Measurements from ENCODE around the gene GPR107.

The GPR107 gene

GRCh38 chr9:130172858-130173665 lies 119.4 kb downstream of the GPR107 start:
- H3K4me3 ChIP-seq (ENCODE audit: low read depth, low read length): peak overlapping the region; percentile 62
- DNase-seq (ENCODE audit: low read depth): no peak

GRCh38 chr9:130173666-130173983 lies 119.9 kb downstream of the GPR107 start:
- DNase-seq (ENCODE audit: low read depth): no peak
- H3K4me3 ChIP-seq (ENCODE audit: low read depth, low read length): peak overlapping the region; percentile 62

GRCh38 chr9:130174025-130174424 lies 120.3 kb downstream of the GPR107 start:
- no peak for DNase-seq (ENCODE audit: low read depth)
- H3K4me3 ChIP-seq (ENCODE audit: low read depth, low read length): peak overlapping the region; percentile 62

- H3K4me3 ChIP-seq (ENCODE audit: low read depth, low read length): no peak overlapping the region
- no peak for DNase-seq (ENCODE audit: low read depth)
These were observed 121.2 kb downstream of the GPR107 start for GRCh38 chr9:130174920-130175321.

DNA sequence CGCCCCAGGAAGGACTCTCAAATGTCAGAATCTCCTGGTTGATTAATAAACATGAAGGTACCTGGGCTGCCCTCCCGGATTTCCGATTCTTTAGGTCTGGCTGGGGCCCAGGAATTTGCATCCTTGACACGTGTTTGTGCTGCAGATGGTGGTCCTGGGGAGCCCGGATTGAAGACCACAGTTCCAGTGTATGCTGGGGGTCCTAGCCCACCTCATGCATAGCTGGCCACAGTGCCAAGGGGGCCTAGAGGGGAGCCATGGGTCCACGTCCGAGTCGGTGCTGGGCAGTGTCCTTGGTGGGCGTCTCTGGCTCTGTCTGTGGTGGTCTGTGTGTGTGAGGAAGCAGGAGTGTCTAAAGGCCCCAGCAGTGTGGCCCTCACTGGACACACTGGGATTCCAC lies 121.6 kb downstream of the GPR107 start:
- no peak for DNase-seq (ENCODE audit: low read depth)
- no peak overlapping the region for H3K4me3 ChIP-seq (ENCODE audit: low read depth, low read length)

- DNase-seq (ENCODE audit: low read depth): no peak
- no peak overlapping the region for H3K4me3 ChIP-seq (ENCODE audit: low read depth, low read length)
These were observed 123.1 kb downstream of the GPR107 start for GRCh38 chr9:130176760-130177159.

DNA sequence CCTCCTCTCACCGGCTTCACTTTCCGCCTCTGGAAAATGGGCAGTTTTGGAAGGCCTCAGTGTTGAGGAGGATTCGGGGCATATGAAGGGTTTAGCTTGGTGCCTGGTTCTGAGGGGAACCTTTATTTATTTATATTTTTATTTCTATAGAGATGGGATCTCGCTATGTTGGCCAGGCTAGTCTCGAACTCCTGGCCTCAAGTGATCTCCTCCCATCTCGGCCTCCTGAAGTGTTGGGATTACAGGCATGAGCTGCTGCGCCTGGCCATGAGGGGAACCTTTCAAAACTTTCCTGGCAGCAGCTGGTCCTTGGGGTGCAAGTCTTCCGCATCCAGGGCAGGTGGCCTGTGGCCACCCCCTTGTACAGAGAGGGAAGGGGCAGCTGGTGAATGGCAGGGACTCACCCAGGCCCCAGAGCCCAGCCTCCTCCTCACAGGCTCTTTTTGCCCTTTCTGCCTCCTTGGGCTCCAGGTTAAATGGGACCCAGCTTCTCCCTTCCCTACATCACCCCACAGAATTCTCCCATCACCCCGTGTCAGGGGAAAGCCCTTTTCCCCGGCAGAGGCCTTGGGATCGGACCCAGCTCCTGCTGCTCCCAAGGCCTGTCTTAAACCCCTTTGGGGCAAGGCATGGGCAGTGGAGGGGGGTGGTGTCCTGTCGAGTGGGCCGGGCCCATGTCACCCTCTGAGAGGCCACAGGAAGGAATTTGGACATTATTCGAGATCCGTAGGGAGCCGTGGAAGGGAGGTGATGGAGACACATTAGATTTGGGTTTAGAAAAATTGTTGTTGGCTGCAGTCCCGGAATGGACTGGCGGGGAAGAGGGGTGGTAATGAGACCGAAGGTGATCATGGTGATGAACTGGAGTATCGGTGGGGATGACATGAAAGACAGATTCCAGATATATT lies 124.4 kb downstream of the GPR107 start:
- no peak overlapping the region for H3K4me3 ChIP-seq (ENCODE audit: low read depth, low read length)
- DNase-seq (ENCODE audit: low read depth): no peak

DNA sequence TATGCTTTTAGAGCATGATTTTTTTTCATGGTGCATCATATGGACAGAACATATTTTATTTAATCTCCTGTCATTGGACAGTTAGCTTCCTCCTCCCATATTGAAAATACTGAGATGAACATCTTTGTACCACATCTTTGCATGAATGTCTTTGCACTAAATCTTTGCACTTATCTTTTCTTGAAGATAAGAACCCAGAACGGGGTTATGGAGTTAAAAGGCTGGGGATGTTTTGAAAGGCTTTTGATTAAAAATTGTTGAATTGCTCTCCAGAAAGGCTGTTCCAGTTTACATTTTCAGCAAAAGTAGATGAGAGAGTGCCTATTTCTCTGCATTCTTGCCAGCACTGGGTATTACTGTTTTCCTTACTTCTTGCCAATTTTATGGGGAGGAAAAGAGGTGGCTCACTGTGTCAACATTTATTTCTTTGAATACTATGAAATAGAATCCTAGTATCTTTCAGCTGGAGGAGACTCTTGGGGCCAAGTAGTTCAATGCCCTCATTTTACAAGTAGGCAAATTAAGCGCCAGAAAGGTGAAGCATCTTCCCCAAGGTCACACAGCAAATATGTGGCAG lies 125.7 kb downstream of the GPR107 start:
- no peak for DNase-seq (ENCODE audit: low read depth)
- H3K4me3 ChIP-seq (ENCODE audit: low read depth, low read length): no peak overlapping the region

- no peak overlapping the region for H3K4me3 ChIP-seq (ENCODE audit: low read depth, low read length)
- DNase-seq (ENCODE audit: low read depth): no peak
These were observed 126.8 kb downstream of the GPR107 start for GRCh38 chr9:130180516-130180915.

- DNase-seq (ENCODE audit: low read depth): no peak
- H3K4me3 ChIP-seq (ENCODE audit: low read depth, low read length): no peak overlapping the region
These were observed 128.1 kb downstream of the GPR107 start for GRCh38 chr9:130181678-130182380.

DNA sequence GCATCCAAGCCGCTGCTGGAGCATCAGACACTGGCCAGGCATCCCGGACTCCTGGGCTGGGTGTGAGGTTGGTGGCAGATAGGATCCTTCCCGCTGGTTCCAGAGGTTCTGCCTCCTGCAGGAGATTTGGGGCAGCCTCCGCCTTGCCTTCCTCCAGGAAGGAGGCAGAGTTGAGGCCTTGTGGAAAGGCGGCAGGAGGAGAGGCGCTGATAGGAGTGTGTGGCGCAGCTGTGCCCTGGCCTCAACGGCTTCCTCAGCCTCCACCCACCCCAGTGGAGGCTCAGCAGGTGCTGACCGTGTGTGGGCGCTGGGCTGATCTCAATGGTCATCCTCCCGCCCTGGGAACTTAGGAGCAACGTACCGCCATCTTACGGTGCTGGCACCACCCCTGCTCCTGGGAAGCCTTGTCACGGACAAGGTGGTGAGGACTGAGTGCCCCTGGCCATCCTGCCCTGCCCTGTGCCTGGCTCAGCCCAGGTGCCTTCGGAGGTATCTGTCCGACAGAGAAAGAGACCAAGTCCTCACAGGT lies 128.7 kb downstream of the GPR107 start:
- DNase-seq (ENCODE audit: low read depth): no peak
- no peak overlapping the region for H3K4me3 ChIP-seq (ENCODE audit: low read depth, low read length)

DNA sequence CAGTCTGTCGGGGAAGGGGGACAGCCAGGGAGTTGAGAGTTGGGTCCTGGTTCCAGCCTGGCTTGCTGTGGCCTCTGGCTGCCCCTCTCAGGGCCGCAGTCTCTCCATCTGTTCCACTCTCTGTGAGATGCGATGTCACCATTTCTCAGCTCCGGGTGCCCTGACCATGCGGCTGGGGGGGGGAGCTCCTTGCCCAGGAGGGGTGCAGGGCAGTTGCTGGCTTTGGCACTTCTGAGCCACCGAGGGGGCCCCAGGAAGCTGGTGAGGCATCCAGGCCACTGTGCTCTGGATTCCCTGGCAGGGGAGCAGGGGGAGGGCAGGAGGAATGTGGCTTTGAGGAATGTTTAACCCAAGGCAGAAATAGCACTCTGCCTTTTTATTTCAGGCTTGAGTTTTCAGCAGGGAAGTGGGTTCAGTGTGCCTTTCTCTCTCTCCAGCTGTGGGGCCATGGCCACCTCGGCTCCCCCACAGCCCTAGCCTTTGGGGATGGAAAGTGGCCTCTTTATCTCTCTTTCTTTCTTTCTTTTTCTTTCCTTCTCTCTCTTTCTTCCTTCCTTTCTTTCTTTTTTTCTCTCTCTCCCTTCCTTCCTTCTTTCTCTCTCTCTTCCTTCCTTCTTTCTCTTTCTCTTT lies 129.5 kb downstream of the GPR107 start:
- DNase-seq (ENCODE audit: low read depth): peak; percentile 33
- no peak overlapping the region for H3K4me3 ChIP-seq (ENCODE audit: low read depth, low read length)

- no peak for DNase-seq (ENCODE audit: low read depth)
- H3K4me3 ChIP-seq (ENCODE audit: low read depth, low read length): no peak overlapping the region
These were observed 131.3 kb downstream of the GPR107 start for GRCh38 chr9:130185017-130185416.

DNA sequence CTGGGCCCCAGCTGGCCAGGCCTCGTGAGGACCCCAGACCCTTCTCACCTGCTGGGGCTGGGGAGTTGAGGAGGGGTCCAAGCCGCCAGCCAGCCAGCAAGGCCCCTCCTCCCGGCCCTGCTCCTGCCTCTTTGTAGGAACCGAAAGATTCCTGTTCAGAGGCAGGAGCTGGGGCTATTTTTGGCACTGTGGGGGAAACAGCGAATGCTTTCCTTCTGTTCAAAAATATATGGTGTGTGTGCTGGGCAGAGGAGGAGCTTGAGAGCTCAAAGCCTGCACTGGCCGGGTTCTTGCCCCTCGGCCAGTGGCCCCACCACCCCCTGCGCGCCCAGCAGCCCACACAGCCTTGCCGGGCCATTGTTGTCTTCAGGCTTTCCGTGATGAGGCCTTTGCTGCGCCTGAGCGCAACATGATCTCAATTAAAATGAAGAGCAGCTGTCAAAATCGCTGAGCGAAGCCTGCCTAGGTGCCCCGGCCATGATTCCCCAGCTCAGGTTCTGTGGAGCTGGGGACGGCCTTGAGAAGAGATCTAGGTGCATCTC lies 131.9 kb downstream of the GPR107 start:
- peak overlapping the region; percentile 3 for H3K4me3 ChIP-seq (ENCODE audit: low read depth, low read length)
- no peak for DNase-seq (ENCODE audit: low read depth)

- no peak for DNase-seq (ENCODE audit: low read depth)
- no peak overlapping the region for H3K4me3 ChIP-seq (ENCODE audit: low read depth, low read length)
These were observed 132.3 kb downstream of the GPR107 start for GRCh38 chr9:130186051-130186450.

- no peak for DNase-seq (ENCODE audit: low read depth)
- H3K4me3 ChIP-seq (ENCODE audit: low read depth, low read length): no peak overlapping the region
These were observed 133.3 kb downstream of the GPR107 start for GRCh38 chr9:130186839-130187522.

DNA sequence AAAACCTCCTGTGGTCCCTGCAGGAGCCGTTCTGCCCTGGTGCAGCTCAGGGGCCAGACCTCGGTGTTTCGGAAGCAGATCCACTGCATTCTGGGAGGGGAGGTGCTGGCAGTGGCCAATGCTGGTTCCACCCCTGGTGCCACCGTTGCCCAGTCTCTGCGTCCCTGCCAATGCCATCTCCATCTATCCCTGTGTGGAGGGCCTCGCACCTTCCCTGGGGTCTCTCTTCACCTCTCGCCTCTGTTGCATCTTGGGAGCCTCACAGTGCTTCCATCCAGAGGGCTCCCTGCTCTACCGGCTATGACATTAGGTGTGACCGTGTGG lies 133.8 kb downstream of the GPR107 start:
- no peak for DNase-seq (ENCODE audit: low read depth)
- H3K4me3 ChIP-seq (ENCODE audit: low read depth, low read length): no peak overlapping the region

DNA sequence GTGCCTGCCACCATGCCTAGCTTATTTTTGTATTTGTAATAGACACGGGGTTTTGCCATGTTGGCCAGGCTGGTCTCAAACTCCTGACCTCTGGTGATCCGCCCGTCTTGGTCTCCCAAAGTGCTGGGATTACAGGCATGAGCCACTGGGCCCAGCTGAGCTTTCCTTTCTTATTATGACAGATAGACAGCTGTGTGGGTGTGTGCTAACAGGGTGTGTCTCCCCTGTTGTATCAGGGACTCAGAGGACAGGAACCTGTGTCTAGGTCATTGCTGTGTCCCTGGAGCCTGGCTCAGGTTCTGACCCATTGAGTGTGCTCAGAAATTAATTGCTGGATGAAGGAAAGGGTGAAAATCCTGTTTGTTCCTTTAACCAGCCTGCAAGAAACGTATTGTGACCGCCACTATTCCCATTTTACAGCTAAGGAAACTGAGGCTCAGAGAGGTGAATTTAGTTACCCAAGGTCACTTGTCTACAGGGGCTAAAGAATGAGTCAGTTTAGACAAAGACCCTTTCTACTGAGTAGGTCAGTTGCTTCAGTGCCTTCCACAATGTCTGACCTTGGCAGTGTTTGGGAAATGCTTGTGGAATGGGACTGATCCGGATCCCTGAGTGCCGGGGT lies 135.3 kb downstream of the GPR107 start:
- DNase-seq (ENCODE audit: low read depth): no peak
- no peak overlapping the region for H3K4me3 ChIP-seq (ENCODE audit: low read depth, low read length)

Measured in skeletal muscle cell (primary cell).